IMR-90 (cell line): ENCODE results near the gene MAB21L4. TPM values are rescaled to one million over a fixed set of nuclear protein-coding genes. Genes with fewer than 3 reads are reported as not detected.
A peak's percentile ranks its signal among the peaks of the same experiment; 100 is the strongest.

Experiments
- ATAC-seq: fragments of 200-7000 bp; cut with Tn5 transposase; 2 replicates; pipeline ENCODE4 v1.9.1; 2020; ENCODE audit warnings: low read depth, mild to moderate bottlenecking, moderate library complexity
- BruUV-seq: library from RNA; stranded (reverse); fragments of 400-500 nt; replicated peaks from 2 replicates; lab custom pipeline; 2021; lab: Mats Ljungman, UMichigan
- CTCF ChIA-PET: fragments of 300-600 bp; formaldehyde crosslinking; extraction: SDS; loops from one replicate; lab custom pipeline; 2021; ENCODE audit warnings: antibody characterized with exemption; lab: Yijun Ruan, JAX
- POLR2A ChIA-PET: fragments of 300-600 bp; sonication (Branson Sonifier 250); formaldehyde crosslinking; loops from one replicate; lab custom pipeline; 2022; ENCODE audit warnings: antibody characterized with exemption; ENCODE audit not compliant: unreplicated experiment; lab: Charles Lee
- DNase-seq: peaks from one replicate; pipeline ENCODE4 v3.0.0; 2013
- H2AFZ ChIP-seq: replicated peaks from 2 replicates; pipeline ENCODE3; 2013; ENCODE audit warnings: low read length, mild to moderate bottlenecking; ENCODE audit not compliant: poor library complexity
- H2AK5ac ChIP-seq: 2 replicates; pipeline ENCODE4 v1.6.1; 2013; ENCODE audit warnings: low read depth, low read length, inconsistent platforms
- H2AK9ac ChIP-seq: replicated peaks from 2 replicates; pipeline ENCODE3; 2013; ENCODE audit warnings: mild to moderate bottlenecking, low read depth, low read length, moderate library complexity; ENCODE audit not compliant: poor library complexity
- H2BK120ac ChIP-seq: 2 replicates; pipeline ENCODE4 v1.6.1; 2013; ENCODE audit warnings: low read depth, low read length, inconsistent platforms
- H2BK15ac ChIP-seq: 3 replicates; pipeline ENCODE4 v1.6.1; 2013; ENCODE audit warnings: low read depth, low read length, inconsistent platforms
- H2BK20ac ChIP-seq: 2 replicates; pipeline ENCODE4 v1.6.1; 2013; ENCODE audit warnings: low read depth, mild to moderate bottlenecking, inconsistent platforms, low read length, moderate library complexity
- H2BK5ac ChIP-seq: 2 replicates; pipeline ENCODE4 v1.6.1; 2013; ENCODE audit warnings: mild to moderate bottlenecking, low read depth, low read length, inconsistent platforms; ENCODE audit not compliant: poor library complexity, severe bottlenecking
- H3K14ac ChIP-seq: replicated peaks from 2 replicates; pipeline ENCODE4 v1.6.1; 2013; ENCODE audit warnings: low read depth, low read length, inconsistent platforms
- H3K18ac ChIP-seq: 2 replicates; pipeline ENCODE4 v1.6.1; 2013; ENCODE audit warnings: low read depth, low read length, control low read depth
- H3K23ac ChIP-seq: 2 replicates; pipeline ENCODE4 v1.6.1; 2013; ENCODE audit warnings: low read depth, low read length, inconsistent platforms
- H3K27ac ChIP-seq: 2 replicates; pipeline ENCODE4 v1.5.1; 2013; ENCODE audit warnings: mild to moderate bottlenecking, control low read depth, low read length; ENCODE audit not compliant: insufficient read depth
- H3K27me3 ChIP-seq: 2 replicates; pipeline ENCODE4 v1.6.1; 2013; ENCODE audit warnings: low read length; ENCODE audit not compliant: control insufficient read depth, insufficient read depth
- H3K36me3 ChIP-seq: 2 replicates; pipeline ENCODE4 v1.6.1; 2013; ENCODE audit warnings: low read length, mixed read lengths; ENCODE audit not compliant: control insufficient read depth, insufficient read depth
- H3K4ac ChIP-seq: 2 replicates; pipeline ENCODE4 v1.6.1; 2013; ENCODE audit warnings: low read depth, low read length, inconsistent platforms
- H3K4me1 ChIP-seq: 2 replicates; pipeline ENCODE4 v1.6.1; 2013; ENCODE audit warnings: low read length, mixed read lengths; ENCODE audit not compliant: control insufficient read depth, insufficient read depth
- H3K4me2 ChIP-seq: 2 replicates; pipeline ENCODE4 v1.6.1; 2013; ENCODE audit warnings: low read depth, mild to moderate bottlenecking, control low read depth, low read length, moderate library complexity
- H3K4me3 ChIP-seq: 2 replicates; pipeline ENCODE4 v1.5.1; 2013; ENCODE audit warnings: low read depth, mild to moderate bottlenecking, control low read depth, low read length, moderate library complexity; ENCODE audit not compliant: insufficient read depth
- H3K56ac ChIP-seq: 2 replicates; pipeline ENCODE4 v1.6.1; 2013; ENCODE audit warnings: low read length, inconsistent platforms; ENCODE audit not compliant: insufficient read depth; ENCODE audit errors: extremely low read depth
- H3K79me1 ChIP-seq, 2 experiments: 2 replicates each; pipeline ENCODE4 v1.6.1; 2013; ENCODE audit warnings: low read length in 2 of 2, inconsistent platforms in 1 of 2, low read depth in 1 of 2
- H3K9ac ChIP-seq: 2 replicates; pipeline ENCODE4 v1.6.1; 2013; ENCODE audit warnings: low read depth, low read length, control low read depth
- H3K9me1 ChIP-seq: 2 replicates; pipeline ENCODE4 v1.6.1; 2013; ENCODE audit warnings: low read length, inconsistent platforms; ENCODE audit not compliant: insufficient read depth
- H3K9me3 ChIP-seq: 2 replicates; pipeline ENCODE4 v1.6.1; 2013; ENCODE audit warnings: low read length; ENCODE audit not compliant: control insufficient read depth, insufficient read depth
- H4K20me1 ChIP-seq: 2 replicates; pipeline ENCODE4 v1.6.1; 2013; ENCODE audit warnings: low read length, inconsistent platforms; ENCODE audit not compliant: insufficient read depth
- H4K5ac ChIP-seq: 2 replicates; pipeline ENCODE4 v1.6.1; 2013; ENCODE audit warnings: mild to moderate bottlenecking, low read depth, low read length, control low read depth
- H4K8ac ChIP-seq, 2 experiments: 2 replicates each; pipeline ENCODE4 v1.6.1; 2013; ENCODE audit warnings: low read depth in 2 of 2, low read length in 2 of 2, control low read depth in 1 of 2, inconsistent platforms in 1 of 2
- H4K91ac ChIP-seq: 2 replicates; pipeline ENCODE4 v1.6.1; 2013; ENCODE audit warnings: low read depth, low read length, inconsistent platforms; ENCODE audit not compliant: insufficient read depth
- FOS ChIP-seq: fragments of 150-350 bp; IDR thresholded peaks from 2 replicates; pipeline ENCODE4 v1.6.1; 2016; ENCODE audit warnings: low read depth, low read length
- WGBS, 2 experiments: methylation state at CpG; one replicate each; pipeline versions ENCODE4 v1.1.5 to v1.1.7; 2013; ENCODE audit warnings: missing lambda C conversion rate in 2 of 2; ENCODE audit not compliant: insufficient read length in 1 of 2; ENCODE audit errors: extremely low coverage in 2 of 2; 5-methylcytosine and 5-hydroxymethylcytosine counted together
- dilution Hi-C: fragments of 300-500 bp; cut with HindIII; formaldehyde crosslinking; loops from one replicate; pipeline ENCODE4 v1.14.3; 2018; ENCODE audit warnings: low sequenced_read_pairs; ENCODE audit not compliant: unreplicated experiment
- in situ Hi-C: fragments of 300-500 bp; cut with MboI; formaldehyde crosslinking; loops from 3 replicates; pipeline ENCODE4 v1.14.3; 2019; ENCODE audit warnings: low sequenced_read_pairs, inconsistent platforms, mixed read lengths
- intact Hi-C: fragments of 100-400 bp; cut with micrococcal nuclease; formaldehyde crosslinking; loops from 2 replicates; pipeline ENCODE4 v1.10.0; 2022
- polyA plus RNA-seq, 3 experiments: library from polyadenylated mRNA; depleted of rRNA; stranded (reverse); fragments of >200 nt; gene quantifications; 2 replicates each; pipeline ENCODE4 v1.2.3, GENCODE V29; 2012; ENCODE audit warnings: low replicate concordance in 1 of 3
- total RNA-seq: library from RNA; depleted of rRNA; stranded (reverse); fragments of >200 nt; gene quantifications from 2 replicates; pipeline ENCODE4 v1.2.3, GENCODE V29; 2012

MAB21L4 gene
- total and polyA plus RNA-seq, 2 of the 4 experiments (the other 2 are of a cell fraction), result not detected

GRCh38 chr2:240878341-240878936 lies 17.5 kb downstream of the MAB21L4 start:
- Histone ChIP-seq H3K4me2 (no peak overlapping the region), H2BK5ac (no peak overlapping the region)
- dilution Hi-C loops, result no loop called here

More at GRCh38 chr2:240878341-240878936, 17.5 kb downstream of the MAB21L4 start:
- Histone ChIP-seq H3K23ac (no peak overlapping the region), H3K4ac (no peak overlapping the region), H3K18ac (no peak overlapping the region), H3K27me3 (peaks cover 11% of the 10 kb centered on the region), H3K56ac (no peak overlapping the region), H4K91ac (no peak overlapping the region), H2BK120ac (no peak overlapping the region), H3K9me3 (no peaks in the 10 kb centered on the region), H3K14ac (no peak overlapping the region), H3K4me3 (no peak overlapping the region), H3K9me1 (no peaks in the 10 kb centered on the region), H2AK9ac (peak overlapping the region; percentile 28), H2BK20ac (no peak overlapping the region), H3K79me1 (no peaks in the 10 kb centered on the region), H3K27ac (no peak overlapping the region), H2AK5ac (no peak overlapping the region), H2AFZ (no peak overlapping the region), H3K4me1 (no peaks in the 10 kb centered on the region), H3K9ac (no peak overlapping the region), H2BK15ac (no peak overlapping the region), H4K8ac (no peak overlapping the region), H4K20me1 (no peaks in the 10 kb centered on the region), H4K5ac (no peak overlapping the region), H3K36me3 (no peaks in the 10 kb centered on the region)
- intact Hi-C loops (no loop called here), in situ Hi-C loops (no loop called here)
- 82% methylated on average over 15 of the region's 18 CpGs; no CpG with 5 or more reads in 1 of the 2 experiments for WGBS, 2 experiments
- TF ChIP-seq FOS, result no peak
- ChIA-PET CTCF (no interaction called here), POLR2A (no interaction called here)
- no peak for ATAC-seq
- no peak for DNase-seq
- BruUV-seq, result no TSS peak
